B cell (primary cell): Measurements from ENCODE around the gene CNTF. TPM values are rescaled to one million over a fixed set of nuclear protein-coding genes. Genes with fewer than 3 reads are reported as not detected.

Source experiments
- ATAC-seq: fragments of 200-7000 bp; cut with Tn5 transposase; one replicate; pipeline ENCODE4 v1.10.0; 2021; ENCODE audit warnings: low read depth, mild to moderate bottlenecking, moderate number of reproducible peaks, moderate library complexity
- CTCF ChIA-PET: fragments of 350-600 bp; sonication (Branson Sonifier 250); formaldehyde crosslinking; loops from one replicate; lab custom pipeline; 2021; ENCODE audit warnings: antibody characterized with exemption, inconsistent platforms; lab: Charles Lee
- POLR2A ChIA-PET: fragments of 350-600 bp; sonication (Branson Sonifier 250); formaldehyde crosslinking; loops from one replicate; lab custom pipeline; 2021; ENCODE audit warnings: antibody characterized with exemption; lab: Charles Lee
- DNase-seq: peaks from one replicate; pipeline ENCODE4 v3.0.0; 2013
- H2AFZ ChIP-seq: 2 replicates; pipeline ENCODE4 v1.6.1; 2012; ENCODE audit warnings: mild to moderate bottlenecking, low read depth, low read length; ENCODE audit not compliant: insufficient read depth, poor library complexity, severe bottlenecking
- H3K27ac ChIP-seq, 2 donors: 1 replicate in 1 of 2; 2 replicates in 1 of 2; pipeline ENCODE4 v1.5.1; 2012 to 2013; ENCODE audit warnings: low read length in 2 of 2, mild to moderate bottlenecking in 2 of 2, moderate library complexity in 1 of 2
- H3K27me3 ChIP-seq, 4 experiments: fragments of 200-600 bp in 1 of 4; sonication (generic) in 1 of 4; replicated peaks in 1 of 4; 1 replicate in 2 of 4; 2 replicates in 2 of 4; pipeline versions ENCODE4 v1.6.1 to v1.7.0; 2013 to 2016; ENCODE audit warnings: low read length in 3 of 4, mild to moderate bottlenecking in 2 of 4, mixed read lengths in 1 of 4, moderate library complexity in 1 of 4; ENCODE audit not compliant: insufficient read depth in 4 of 4, control insufficient read depth in 3 of 4; ENCODE audit errors: control extremely low read depth in 1 of 4
- H3K36me3 ChIP-seq, 2 experiments: replicated peaks in 1 of 2; 1 replicate in 1 of 2; 2 replicates in 1 of 2; pipeline versions ENCODE4 v1.6.1 to v1.7.1; 2013; ENCODE audit warnings: low read length in 1 of 2; ENCODE audit not compliant: insufficient read depth in 2 of 2, control insufficient read depth in 1 of 2; ENCODE audit errors: control extremely low read depth in 1 of 2, extremely low read depth in 1 of 2
- H3K4me1 ChIP-seq, 2 donors: fragments of 200-600 bp in 1 of 2; sonication (generic) in 1 of 2; 1 replicate in 1 of 2; 2 replicates in 1 of 2; pipeline versions ENCODE4 v1.5.1 to v1.6.1; 2013 to 2017; ENCODE audit warnings: low read length in 2 of 2; ENCODE audit not compliant: control insufficient read depth in 2 of 2, insufficient read depth in 2 of 2
- H3K4me2 ChIP-seq: replicated peaks from 2 replicates; pipeline ENCODE3; 2012; ENCODE audit warnings: mild to moderate bottlenecking, low read depth, low read length; ENCODE audit not compliant: poor library complexity, severe bottlenecking
- H3K4me3 ChIP-seq, 5 experiments: fragments of 200-600 bp in 1 of 5; sonication (generic) in 1 of 5; 1 replicate in 3 of 5; 2 replicates in 2 of 5; pipeline versions ENCODE4 v1.5.1 to v1.7.0; 2011 to 2016; ENCODE audit warnings: low read length in 4 of 5, mild to moderate bottlenecking in 4 of 5, low read depth in 2 of 5, control low read depth in 1 of 5, moderate library complexity in 1 of 5; ENCODE audit not compliant: insufficient read depth in 1 of 5; ENCODE audit errors: control extremely low read depth in 1 of 5, extremely low read depth in 1 of 5
- H3K79me2 ChIP-seq: fragments of 200-600 bp; sonication (generic); one replicate; pipeline ENCODE4 v1.6.0; 2016; ENCODE audit warnings: low read length; ENCODE audit not compliant: control insufficient read depth, insufficient read depth
- H3K9ac ChIP-seq: fragments of 200-600 bp; sonication (generic); 2 replicates; pipeline ENCODE4 v1.6.1; 2017; ENCODE audit warnings: mild to moderate bottlenecking, low read length, moderate library complexity
- H3K9me3 ChIP-seq, 3 donors: one replicate each; pipeline versions ENCODE4 v1.6.1 to v1.7.1; 2013; ENCODE audit warnings: low read length in 2 of 3; ENCODE audit not compliant: control insufficient read depth in 2 of 3, insufficient read depth in 1 of 3; ENCODE audit errors: control extremely low read depth in 1 of 3
- H4K20me1 ChIP-seq: 2 replicates; pipeline ENCODE4 v1.6.0; 2012; ENCODE audit warnings: mild to moderate bottlenecking, low read length; ENCODE audit not compliant: insufficient read depth, control insufficient read depth, poor library complexity, severe bottlenecking
- H3K27ac Mint-ChIP-seq: one replicate; pipeline ENCODE4 v1.8.0; 2021; ENCODE audit warnings: mixed read lengths
- H3K27me3 Mint-ChIP-seq: one replicate; pipeline ENCODE4 v1.8.0; 2021; ENCODE audit warnings: mixed read lengths
- H3K4me1 Mint-ChIP-seq: one replicate; pipeline ENCODE4 v1.8.0; 2021; ENCODE audit warnings: mixed read lengths
- H3K4me3 Mint-ChIP-seq: one replicate; pipeline ENCODE4 v1.8.0; 2021; ENCODE audit warnings: mixed read lengths
- H3K9me3 Mint-ChIP-seq: one replicate; pipeline ENCODE4 v1.8.0; 2022; ENCODE audit warnings: mixed read lengths; ENCODE audit not compliant: insufficient read depth
- CTCF ChIP-seq: fragments of 200-600 bp; IDR thresholded peaks from one replicate; pipeline ENCODE4 v1.8.0; 2022; ENCODE audit warnings: antibody characterized with exemption, mild to moderate bottlenecking
- EZH2 ChIP-seq: IDR thresholded peaks from 2 replicates; pipeline ENCODE4 v1.6.1; 2012; ENCODE audit warnings: borderline replicate concordance, low read depth, mild to moderate bottlenecking, moderate library complexity, low read length; ENCODE audit not compliant: insufficient read depth, poor library complexity, severe bottlenecking
- WGBS: methylation state at CpG from one replicate; pipeline ENCODE4 v1.1.5; 2013; ENCODE audit warnings: missing lambda C conversion rate; ENCODE audit not compliant: insufficient coverage; 5-methylcytosine and 5-hydroxymethylcytosine counted together
- intact Hi-C: fragments of 100-400 bp; cut with micrococcal nuclease; formaldehyde crosslinking; loops from one replicate; pipeline ENCODE4 v1.10.0; 2022
- polyA plus RNA-seq: library from polyadenylated mRNA; depleted of rRNA; stranded (reverse); fragments of >200 nt; gene quantifications from 2 replicates; pipeline ENCODE4 v1.2.3, GENCODE V29; 2012
- total RNA-seq, 2 donors: library from RNA; stranded (reverse); fragments of 120-200 nt in 1 of 2; gene quantifications; 1 replicate in 1 of 2; 2 replicates in 1 of 2; pipeline versions ENCODE4 v1.2.3 to v1.2.4, GENCODE V29; 2013 to 2022

CNTF gene
- total and polyA plus RNA-seq, 2 donors (not counting 1 experiment from before 2014, with no cell fraction given) = 1.4 to 4.8 TPM

GRCh38 chr11:58637371-58637770 lies 14.9 kb downstream of the CNTF start:
- no peaks in the 10 kb centered on the region for H3K9me3 ChIP-seq
- H3K4me3 Mint-ChIP-seq = no peak overlapping the region

GRCh38 chr11:58639103-58639502 lies 16.6 kb downstream of the CNTF start:
- Histone ChIP-seq H2AFZ (no peak overlapping the region), H3K27ac (no peak overlapping the region), H3K9me3 (no peaks in the 10 kb centered on the region), H3K79me2 (no peaks in the 10 kb centered on the region), H3K9ac (no peak overlapping the region), H3K4me1 (peaks cover 10 to 12% of the 10 kb centered on the region in 2 donors), H3K4me3 (no peak overlapping the region), H3K27me3 (no peaks in the 10 kb centered on the region), H3K4me2 (no peak overlapping the region), H4K20me1 (no peaks in the 10 kb centered on the region), H3K36me3 (no peaks in the 10 kb centered on the region)
- TF ChIP-seq CTCF (no peak), EZH2 (no peak)
- 99% methylated on average over 6 of the region's 6 CpGs for WGBS
- CTCF ChIA-PET = interaction anchor here (1.0 to 5.3 kb wide), 3 partner anchors 10 to 497 kb away, joined by 3 to 25 read pairs (median 4); no protein-coding TSS in a partner anchor
- POLR2A ChIA-PET = no interaction called here
- intact Hi-C loops = no loop called here
- Mint-ChIP-seq H3K27me3 (peaks cover 6% of the 10 kb centered on the region), H3K27ac (no peak overlapping the region), H3K4me3 (no peak overlapping the region), H3K4me1 (peaks cover 14% of the 10 kb centered on the region), H3K9me3 (no peaks in the 10 kb centered on the region)
- ATAC-seq = no peak
- DNase-seq = no peak

More at GRCh38 chr11:58637371-58637770, 14.9 kb downstream of the CNTF start:
- no peaks in the 10 kb centered on the region for H3K79me2 ChIP-seq
- H4K20me1 ChIP-seq = no peaks in the 10 kb centered on the region
- Mint-ChIP-seq H3K27me3 (no peaks in the 10 kb centered on the region), H3K9me3 (no peaks in the 10 kb centered on the region), H3K4me1 (peaks cover 14% of the 10 kb centered on the region), H3K27ac (no peak overlapping the region)
- no CpG with 5 or more reads among the region's 2 CpGs for WGBS
- no peak for DNase-seq
- ChIA-PET CTCF (interaction anchor here (0.7 to 5.3 kb wide), 6 partner anchors 9 to 520 kb away, joined by 3 to 25 read pairs (median 3); no protein-coding TSS in a partner anchor), POLR2A (no interaction called here)
- no peak overlapping the region for H3K9ac ChIP-seq
- H3K4me3 ChIP-seq = no peak overlapping the region
- intact Hi-C loops = no loop called here
- no peak overlapping the region for H3K27ac ChIP-seq
- no peaks in the 10 kb centered on the region for H3K27me3 ChIP-seq
- H3K36me3 ChIP-seq = no peaks in the 10 kb centered on the region
- no peak overlapping the region for H2AFZ ChIP-seq
- H3K4me1 ChIP-seq = peaks cover 10 to 12% of the 10 kb centered on the region in 2 donors
- TF ChIP-seq EZH2 (no peak), CTCF (no peak)
- no peak for ATAC-seq
- no peak overlapping the region for H3K4me2 ChIP-seq
